HG02840 (cell line): Measurements from ENCODE around the gene KRTAP10-9.
"Not testable (repeated sequence)": the region's sequence is repeated elsewhere in the genome, so short reads cannot be mapped to it uniquely, and the experiment has no call there.

Source experiments
- ATAC-seq: cut with Tn5 transposase; IDR thresholded peaks from one replicate; pipeline ENCODE4 v1.9.1; 2021; ENCODE audit warnings: mild to moderate bottlenecking, moderate library complexity, moderate number of reproducible peaks; ENCODE audit not compliant: unreplicated experiment, low FRiP score

The KRTAP10-9 gene

GRCh38 chr21:44613386-44614155 lies 13.3 kb upstream of the KRTAP10-9 start:
- ATAC-seq = no peak

GRCh38 chr21:44614161-44614631 lies 12.7 kb upstream of the KRTAP10-9 start:
- ATAC-seq = no peak

GRCh38 chr21:44614961-44615391 lies 11.9 kb upstream of the KRTAP10-9 start:
- ATAC-seq = no peak

GRCh38 chr21:44615466-44615865 lies 11.4 kb upstream of the KRTAP10-9 start:
- no peak for ATAC-seq

GRCh38 chr21:44615911-44616590 lies 10.8 kb upstream of the KRTAP10-9 start:
- ATAC-seq = no peak

GRCh38 chr21:44616591-44616926 lies 10.3 kb upstream of the KRTAP10-9 start:
- ATAC-seq = no peak

GRCh38 chr21:44617071-44617501 lies 9.8 kb upstream of the KRTAP10-9 start:
- no peak for ATAC-seq

- ATAC-seq = no peak
Measured at GRCh38 chr21:44618504-44618903, 8.4 kb upstream of the KRTAP10-9 start.

GRCh38 chr21:44618909-44619308 lies 8.0 kb upstream of the KRTAP10-9 start:
- no peak for ATAC-seq

- ATAC-seq = no peak
Measured at GRCh38 chr21:44619886-44620285, 7.0 kb upstream of the KRTAP10-9 start.

GRCh38 chr21:44623575-44623974 lies 3.3 kb upstream of the KRTAP10-9 start:
- ATAC-seq = no peak

GRCh38 chr21:44625756-44626155 lies 1.1 kb upstream of the KRTAP10-9 start:
- ATAC-seq = no peak

GRCh38 chr21:44626262-44626661 lies 631 bp upstream of the KRTAP10-9 start:
- no peak for ATAC-seq

- ATAC-seq = not testable (repeated sequence)
Measured at GRCh38 chr21:44627181-44627822, 409 bp downstream of the KRTAP10-9 start.

GRCh38 chr21:44627831-44628233 lies 939 bp downstream of the KRTAP10-9 start:
- ATAC-seq = not testable (repeated sequence)

GRCh38 chr21:44628707-44629391 lies 2.0 kb downstream of the KRTAP10-9 start:
- ATAC-seq = no peak

- no peak for ATAC-seq
Measured at GRCh38 chr21:44630440-44630839, 3.5 kb downstream of the KRTAP10-9 start.

GRCh38 chr21:44632067-44632466 lies 5.2 kb downstream of the KRTAP10-9 start:
- ATAC-seq = no peak

- ATAC-seq = no peak
Measured at GRCh38 chr21:44636209-44637017, 9.5 kb downstream of the KRTAP10-9 start.
